Sigmoid colon (tissue), 3 donors: ENCODE results near the gene LETM1.

Source experiments
- CTCF ChIP-seq, 4 experiments: fragments of 450-650 bp in 3 of 4; fragments of 200-600 bp in 1 of 4; IDR thresholded peaks; one replicate each; pipeline ENCODE4 v1.5.1; 2016 to 2019; ENCODE audit warnings: antibody characterized with exemption in 4 of 4, mild to moderate bottlenecking in 3 of 4, moderate library complexity in 2 of 4
- POLR2A ChIP-seq, 2 donors: fragments of 450-650 bp; IDR thresholded peaks; one replicate each; pipeline ENCODE4 v1.6.1; 2016; ENCODE audit warnings: antibody characterized with exemption in 2 of 2, mild to moderate bottlenecking in 2 of 2, moderate library complexity in 2 of 2

- TF ChIP-seq CTCF (IDR thresholded peaks at IDR 0.05) (no peak), POLR2A (IDR thresholded peaks at IDR 0.05) (no peak)
These were observed 34.0 kb downstream of the LETM1 start for GRCh38 chr4:1821679-1822567.
